ENCODE measurements around the gene FOSB. TPM values are rescaled to one million over a fixed set of nuclear protein-coding genes. Genes with fewer than 3 reads are reported as not detected.
A peak's percentile ranks its signal among the peaks of the same experiment; 100 is the strongest.

The FOSB gene
- total and polyA plus RNA-seq, 9 of the 15 experiments (the other 6 are each of a cell fraction or from before 2014, with no cell fraction given): 0.11 to 2.7 (median 0.73) TPM

GRCh38 chr19:45496349-45496953, 28.7 kb downstream of the FOSB start (continued):
- TF ChIP-seq ADNP (tag; IDR thresholded peaks at IDR 0.05) (no peak), MIER1 (IDR thresholded peaks at IDR 0.05; ENCODE audit: low read depth) (peak; percentile 96), NFE2 (IDR thresholded peaks at IDR 0.05; ENCODE audit: low read depth) (0 out of 2 replicates have a peak, but pooled peaks have one; percentile 2), KLF1 (tag; IDR thresholded peaks at IDR 0.05) (no peak), ZBTB43 (CRISPR knock-in tag; IDR thresholded peaks at IDR 0.05) (0 out of 2 replicates have a peak, but pooled peaks have one; percentile 56), FIP1L1 (IDR thresholded peaks at IDR 0.05; ENCODE audit: low read depth, low read length, poor library complexity, severe bottlenecking) (peak; percentile 68), XRCC5 (IDR thresholded peaks at IDR 0.05; ENCODE audit: low read depth, low read length) (peak; percentile 59; the same call in 1 of the 2 replicates), ID3 (CRISPR knock-in tag; IDR thresholded peaks at IDR 0.05) (no peak), ID3 (tag; IDR thresholded peaks at IDR 0.05) (0 out of 2 replicates have a peak, but pooled peaks have one; percentile 40), ZNF134 (CRISPR knock-in tag; conservative IDR thresholded peaks at IDR 0.05) (no peak), FOXK1 (CRISPR knock-in tag; IDR thresholded peaks at IDR 0.05; ENCODE audit: borderline replicate concordance) (0 out of 2 replicates have a peak, but pooled peaks have one; percentile 47), PHF20 (IDR thresholded peaks at IDR 0.05; ENCODE audit: partially characterized antibody) (peak; percentile 26), MLX (CRISPR knock-in tag; conservative IDR thresholded peaks at IDR 0.05) (0 out of 4 replicates have a peak, but pooled peaks of 1 of the 2 experiments have one; percentile 49), TOE1 (IDR thresholded peaks at IDR 0.05; ENCODE audit: borderline replicate concordance) (no peak), TOE1 (CRISPR knock-in tag; IDR thresholded peaks at IDR 0.05; ENCODE audit: borderline replicate concordance, low read depth) (0 out of 2 replicates have a peak, but pooled peaks have one; percentile 24), CXXC5 (CRISPR knock-in tag; IDR thresholded peaks at IDR 0.05) (peak; percentile 82), FOS (IDR thresholded peaks at IDR 0.05; ENCODE audit: extremely low read depth, insufficient read length) (no peak), PHF8 (IDR thresholded peaks at IDR 0.05; ENCODE audit: borderline replicate concordance, low read length) (peak; percentile 37; the same call in 1 of the 2 replicates), ZNF174 (CRISPR knock-in tag; IDR thresholded peaks at IDR 0.05) (no peak), MNT (conservative IDR thresholded peaks at IDR 0.05) (peak; percentile 77 to 88), SMAD1 (IDR thresholded peaks at IDR 0.05; ENCODE audit: low read depth, low read length, partially characterized antibody) (no peak), IRF2 (CRISPR knock-in tag; IDR thresholded peaks at IDR 0.05) (peak; percentile 89; the same call in 1 of the 2 replicates), ZBTB7A (IDR thresholded peaks at IDR 0.05; ENCODE audit: borderline replicate concordance, control insufficient read depth, low read depth, low read length) (peak; percentile 81; the same call in 1 of the 2 replicates), ZKSCAN3 (CRISPR knock-in tag; IDR thresholded peaks at IDR 0.05) (no peak), SMARCB1 (IDR thresholded peaks at IDR 0.05; ENCODE audit: insufficient read length, low read depth) (no peak)
